HEK293 (cell line): ENCODE results near the gene EIF4ENIF1.

Source experiments
- ZNF16 ChIP-seq: fragments of 450-650 bp; formaldehyde crosslinking; IDR thresholded peaks from 2 replicates; pipeline ENCODE4 v1.5.1; 2016; ENCODE audit warnings: low read depth, missing biosample characterization, missing genetic modification characterization
- ZNF521 ChIP-seq: fragments of 450-650 bp; formaldehyde crosslinking; IDR thresholded peaks from 2 replicates; pipeline ENCODE4 v1.5.1; 2017; ENCODE audit warnings: missing biosample characterization, mild to moderate bottlenecking, missing genetic modification characterization
- ZNF707 ChIP-seq: fragments of 450-650 bp; formaldehyde crosslinking; IDR thresholded peaks from 2 replicates; pipeline ENCODE4 v1.5.1; 2016; ENCODE audit warnings: missing biosample characterization, missing genetic modification characterization
- ZXDB ChIP-seq: fragments of 450-650 bp; formaldehyde crosslinking; IDR thresholded peaks from 2 replicates; pipeline ENCODE4 v1.5.1; 2016; ENCODE audit warnings: missing biosample characterization, missing genetic modification characterization
- TF ChIP-seq, protein P1 (sequence below): fragments of 450-650 bp; formaldehyde crosslinking; IDR thresholded peaks from 2 replicates; pipeline ENCODE4 v1.5.1; 2016; ENCODE audit warnings: missing biosample characterization, missing genetic modification characterization
- TF ChIP-seq, protein P2 (sequence below): fragments of 450-650 bp; formaldehyde crosslinking; IDR thresholded peaks from 2 replicates; pipeline ENCODE4 v1.5.1; 2016; ENCODE audit warnings: missing biosample characterization, missing genetic modification characterization, borderline replicate concordance

DNA sequence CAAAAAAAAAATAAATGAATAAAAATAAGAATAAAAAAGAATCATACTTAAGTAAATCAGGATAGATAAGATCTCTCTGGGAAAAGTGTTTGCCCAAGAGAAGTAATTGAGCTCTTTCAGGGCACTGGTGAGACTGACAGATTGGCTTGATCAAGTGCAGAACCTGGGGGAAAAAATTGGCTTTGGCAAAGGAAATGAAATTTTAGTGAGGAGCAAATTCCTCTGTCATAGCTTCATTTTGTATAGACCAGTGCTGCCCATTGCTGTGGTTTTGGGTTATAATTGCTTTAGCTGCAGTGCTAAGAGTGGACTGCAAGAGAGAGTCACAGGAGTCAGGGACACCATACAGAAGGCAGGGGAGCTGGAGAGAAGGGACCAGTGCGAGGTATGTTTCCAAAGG is 42.4 kb upstream of the EIF4ENIF1 start:
- TF ChIP-seq, protein P1, sequence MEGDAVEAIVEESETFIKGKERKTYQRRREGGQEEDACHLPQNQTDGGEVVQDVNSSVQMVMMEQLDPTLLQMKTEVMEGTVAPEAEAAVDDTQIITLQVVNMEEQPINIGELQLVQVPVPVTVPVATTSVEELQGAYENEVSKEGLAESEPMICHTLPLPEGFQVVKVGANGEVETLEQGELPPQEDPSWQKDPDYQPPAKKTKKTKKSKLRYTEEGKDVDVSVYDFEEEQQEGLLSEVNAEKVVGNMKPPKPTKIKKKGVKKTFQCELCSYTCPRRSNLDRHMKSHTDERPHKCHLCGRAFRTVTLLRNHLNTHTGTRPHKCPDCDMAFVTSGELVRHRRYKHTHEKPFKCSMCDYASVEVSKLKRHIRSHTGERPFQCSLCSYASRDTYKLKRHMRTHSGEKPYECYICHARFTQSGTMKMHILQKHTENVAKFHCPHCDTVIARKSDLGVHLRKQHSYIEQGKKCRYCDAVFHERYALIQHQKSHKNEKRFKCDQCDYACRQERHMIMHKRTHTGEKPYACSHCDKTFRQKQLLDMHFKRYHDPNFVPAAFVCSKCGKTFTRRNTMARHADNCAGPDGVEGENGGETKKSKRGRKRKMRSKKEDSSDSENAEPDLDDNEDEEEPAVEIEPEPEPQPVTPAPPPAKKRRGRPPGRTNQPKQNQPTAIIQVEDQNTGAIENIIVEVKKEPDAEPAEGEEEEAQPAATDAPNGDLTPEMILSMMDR, result no peak
- no peak for TF ChIP-seq ZNF521 (tag by site-specific recombination)
- TF ChIP-seq, protein P2, sequence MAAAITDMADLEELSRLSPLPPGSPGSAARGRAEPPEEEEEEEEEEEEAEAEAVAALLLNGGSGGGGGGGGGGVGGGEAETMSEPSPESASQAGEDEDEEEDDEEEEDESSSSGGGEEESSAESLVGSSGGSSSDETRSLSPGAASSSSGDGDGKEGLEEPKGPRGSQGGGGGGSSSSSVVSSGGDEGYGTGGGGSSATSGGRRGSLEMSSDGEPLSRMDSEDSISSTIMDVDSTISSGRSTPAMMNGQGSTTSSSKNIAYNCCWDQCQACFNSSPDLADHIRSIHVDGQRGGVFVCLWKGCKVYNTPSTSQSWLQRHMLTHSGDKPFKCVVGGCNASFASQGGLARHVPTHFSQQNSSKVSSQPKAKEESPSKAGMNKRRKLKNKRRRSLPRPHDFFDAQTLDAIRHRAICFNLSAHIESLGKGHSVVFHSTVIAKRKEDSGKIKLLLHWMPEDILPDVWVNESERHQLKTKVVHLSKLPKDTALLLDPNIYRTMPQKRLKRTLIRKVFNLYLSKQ (tag by site-specific recombination), result no peak
- no peak for TF ChIP-seq ZNF707 (tag by site-specific recombination)
- no peak for TF ChIP-seq ZNF16 (tag by site-specific recombination)
- TF ChIP-seq ZXDB (tag by site-specific recombination), result no peak
